ENCODE data around the gene GOLGA6L10.

GOLGA6L10 gene

GRCh38 chr15:82298520-82298919 is 50.8 kb downstream of the GOLGA6L10 start:
- DNase-seq (ENCODE audit: low spot score), result no peak

GRCh38 chr15:82298032-82298431 is 51.2 kb downstream of the GOLGA6L10 start:
- DNase-seq (ENCODE audit: low spot score), result no peak

- DNase-seq (ENCODE audit: low spot score), result no peak
Measured at GRCh38 chr15:82297546-82297945, 51.7 kb downstream of the GOLGA6L10 start.

GRCh38 chr15:82294061-82294690 is 55.1 kb downstream of the GOLGA6L10 start:
- DNase-seq (ENCODE audit: low spot score), result no peak

- no peak for DNase-seq (ENCODE audit: low spot score)
Measured at GRCh38 chr15:82292271-82292670, 57.0 kb downstream of the GOLGA6L10 start.

Measured in COLO829 (cell line).